ENCODE measurements around the gene AFAP1L2. TPM values are rescaled to one million over a fixed set of nuclear protein-coding genes. Genes with fewer than 3 reads are reported as not detected.

Gene AFAP1L2
- total RNA-seq, 2 donors from 2014 or later, result 10.5 to 17.9 TPM

DNA sequence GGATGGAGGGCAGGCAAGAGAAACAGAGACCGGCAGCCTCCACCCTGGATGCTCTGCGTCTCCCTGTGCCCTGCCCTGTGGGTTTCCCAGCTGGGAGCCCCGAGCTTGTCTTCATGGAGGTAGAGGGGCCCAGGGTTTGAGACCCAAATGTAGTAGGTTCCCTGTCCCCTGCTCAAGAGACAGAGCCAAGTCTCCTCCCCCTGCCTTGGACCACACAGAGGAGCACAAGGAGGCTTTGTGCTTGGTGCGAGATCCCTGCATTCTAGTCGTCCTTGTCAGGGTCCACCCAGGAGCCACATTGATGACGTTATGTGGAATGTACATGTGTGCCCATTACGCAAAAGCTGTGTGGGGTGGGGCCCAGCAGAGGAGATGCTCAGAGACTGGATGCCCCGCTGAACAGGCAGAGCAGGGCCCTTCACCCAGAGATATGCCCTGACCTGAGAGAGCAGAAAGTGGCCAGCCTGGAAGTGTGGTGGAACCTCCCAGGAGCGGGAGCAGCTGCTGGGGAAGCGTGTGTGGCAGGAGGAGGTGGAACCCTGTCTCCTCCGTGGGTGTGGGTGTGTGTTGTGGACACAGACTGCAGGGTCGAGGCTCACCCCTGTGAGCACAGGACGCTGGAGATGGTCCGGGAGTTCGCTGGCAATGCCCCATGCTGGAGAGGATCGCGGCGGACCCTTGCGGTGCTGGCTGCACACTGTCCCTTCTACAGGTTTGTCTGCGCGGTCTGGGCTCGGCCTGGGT lies 126.0 kb downstream of the AFAP1L2 start:
- Histone ChIP-seq H3K27me3 (no peaks in the 10 kb centered on the region), H3K27ac (no peak overlapping the region), H3K36me3 (replicated peaks in 1 of 2; ENCODE audit: insufficient read depth in 1 of 2, low read depth in 2 of 2) (no peaks in the 10 kb centered on the region), H3K9me3 (no peaks in the 10 kb centered on the region), H3K4me1 (no peaks in the 10 kb centered on the region), H3K4me3 (no peak overlapping the region)
- ATAC-seq, result no peak
- peak in 1 of 4 donors; percentile 4 for DNase-seq
- intact Hi-C loops (cut with DNase I), result no loop called here
- TF ChIP-seq, protein P1, sequence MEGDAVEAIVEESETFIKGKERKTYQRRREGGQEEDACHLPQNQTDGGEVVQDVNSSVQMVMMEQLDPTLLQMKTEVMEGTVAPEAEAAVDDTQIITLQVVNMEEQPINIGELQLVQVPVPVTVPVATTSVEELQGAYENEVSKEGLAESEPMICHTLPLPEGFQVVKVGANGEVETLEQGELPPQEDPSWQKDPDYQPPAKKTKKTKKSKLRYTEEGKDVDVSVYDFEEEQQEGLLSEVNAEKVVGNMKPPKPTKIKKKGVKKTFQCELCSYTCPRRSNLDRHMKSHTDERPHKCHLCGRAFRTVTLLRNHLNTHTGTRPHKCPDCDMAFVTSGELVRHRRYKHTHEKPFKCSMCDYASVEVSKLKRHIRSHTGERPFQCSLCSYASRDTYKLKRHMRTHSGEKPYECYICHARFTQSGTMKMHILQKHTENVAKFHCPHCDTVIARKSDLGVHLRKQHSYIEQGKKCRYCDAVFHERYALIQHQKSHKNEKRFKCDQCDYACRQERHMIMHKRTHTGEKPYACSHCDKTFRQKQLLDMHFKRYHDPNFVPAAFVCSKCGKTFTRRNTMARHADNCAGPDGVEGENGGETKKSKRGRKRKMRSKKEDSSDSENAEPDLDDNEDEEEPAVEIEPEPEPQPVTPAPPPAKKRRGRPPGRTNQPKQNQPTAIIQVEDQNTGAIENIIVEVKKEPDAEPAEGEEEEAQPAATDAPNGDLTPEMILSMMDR (IDR thresholded peaks at IDR 0.05), result no peak
- no peak for TF ChIP-seq POLR2A (IDR thresholded peaks at IDR 0.05)
- WGBS, 2 donors, result 83 to 88% methylated on average over 12 to 19 of the region's 22 CpGs

DNA sequence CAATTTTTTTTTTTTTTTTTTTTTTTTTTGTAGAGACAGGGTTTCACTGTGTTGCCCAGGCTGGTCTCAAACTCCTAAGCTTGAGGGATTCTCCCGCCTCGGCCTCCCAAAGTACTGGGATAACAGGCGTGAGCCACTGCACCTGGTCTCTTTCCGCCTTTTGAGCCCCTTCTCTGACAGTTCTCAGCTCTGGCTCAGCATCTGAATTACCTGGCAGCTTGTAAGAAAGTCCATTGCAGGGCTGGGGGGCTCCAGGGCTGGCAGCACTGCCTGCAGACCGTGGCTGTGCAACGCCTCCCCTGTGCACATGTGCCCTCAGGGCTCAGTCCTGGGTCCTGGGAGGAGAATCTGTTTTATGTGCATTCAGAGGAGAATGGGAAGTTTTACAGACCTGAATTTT lies 127.6 kb downstream of the AFAP1L2 start:
- intact Hi-C loops (cut with DNase I), result no loop called here
- ATAC-seq, result no peak
- Histone ChIP-seq H3K4me1 (no peaks in the 10 kb centered on the region), H3K9me3 (no peaks in the 10 kb centered on the region), H3K27me3 (no peaks in the 10 kb centered on the region), H3K27ac (no peak overlapping the region), H3K36me3 (replicated peaks in 1 of 2; ENCODE audit: insufficient read depth in 1 of 2, low read depth in 2 of 2) (no peaks in the 10 kb centered on the region), H3K4me3 (no peak overlapping the region)
- WGBS, 2 donors, result 91 to 95% methylated on average over 5 to 6 of the region's 6 CpGs
- peak in 1 of 4 donors; percentile 3 for DNase-seq
- TF ChIP-seq, protein P1 (IDR thresholded peaks at IDR 0.05), result no peak
- TF ChIP-seq POLR2A (IDR thresholded peaks at IDR 0.05), result no peak

DNA sequence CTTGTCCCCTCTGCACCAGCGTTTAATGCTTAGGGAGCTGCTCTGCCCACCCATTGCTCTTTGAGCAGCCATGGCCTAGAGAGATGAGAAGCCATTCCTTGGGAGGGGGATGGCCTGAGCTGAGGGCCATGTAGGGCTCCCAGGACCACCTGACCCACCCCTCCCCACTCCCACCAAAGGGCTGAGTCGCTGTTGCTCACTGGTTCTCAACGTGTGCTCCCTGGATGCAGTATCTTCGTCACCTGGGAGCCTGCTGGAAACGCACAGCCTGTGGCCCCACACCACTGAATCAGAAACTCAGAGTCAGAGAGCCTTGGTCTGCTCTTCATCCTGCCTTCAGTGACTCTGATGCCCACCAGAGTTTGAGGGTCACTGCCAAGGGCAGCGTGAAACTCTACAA lies 128.2 kb downstream of the AFAP1L2 start:
- Histone ChIP-seq H3K4me1 (peaks cover 3% of the 10 kb centered on the region), H3K27me3 (no peaks in the 10 kb centered on the region), H3K4me3 (no peak overlapping the region), H3K9me3 (no peaks in the 10 kb centered on the region), H3K36me3 (replicated peaks in 1 of 2; ENCODE audit: insufficient read depth in 1 of 2, low read depth in 2 of 2) (no peaks in the 10 kb centered on the region), H3K27ac (no peak overlapping the region)
- TF ChIP-seq POLR2A (IDR thresholded peaks at IDR 0.05), result no peak
- TF ChIP-seq, protein P1 (IDR thresholded peaks at IDR 0.05), result no peak
- intact Hi-C loops (cut with DNase I), result no loop called here
- DNase-seq (peak in 1 of 4 donors; percentile 0), ATAC-seq (no peak)
- 93% methylated on average over 6 of the region's 6 CpGs for WGBS, 2 donors

DNA sequence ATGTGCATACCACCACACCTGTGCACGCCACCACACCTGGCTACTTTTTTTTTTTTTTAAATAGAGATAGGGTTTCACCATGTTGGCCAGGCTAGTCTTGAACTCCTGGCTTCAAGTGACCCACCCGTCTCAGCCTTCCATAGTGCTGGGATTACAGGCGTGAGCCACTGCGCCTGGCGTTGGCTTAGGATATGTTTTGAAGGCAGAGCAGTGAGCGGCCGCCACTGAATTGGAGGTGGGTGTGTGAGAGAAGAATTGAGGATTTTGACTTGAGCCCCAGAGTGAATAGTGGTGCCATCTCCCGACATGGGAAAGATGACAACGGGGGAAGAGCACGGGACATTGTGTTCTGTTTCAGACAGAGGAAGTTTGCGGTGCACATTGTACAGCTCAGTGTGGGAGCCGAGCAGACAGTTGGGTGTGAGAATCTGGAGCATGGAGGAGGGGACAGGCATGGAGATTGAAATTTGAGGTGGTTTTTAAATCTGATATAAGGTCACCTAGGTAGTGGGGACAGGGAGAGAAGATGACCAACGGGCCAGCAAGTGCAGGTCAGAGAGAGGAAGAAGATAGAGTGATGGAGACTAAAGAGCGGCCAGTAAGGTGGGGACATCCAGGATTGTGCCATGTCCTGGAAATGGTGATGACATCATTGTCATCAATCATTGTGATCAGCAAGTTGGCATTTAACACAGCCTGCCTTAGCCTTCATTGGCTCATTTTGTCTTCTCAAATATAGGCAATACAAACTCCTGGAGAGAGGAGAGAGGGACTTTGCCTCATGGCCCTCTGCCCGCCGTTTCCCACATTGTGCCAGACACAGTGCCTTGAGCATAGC lies 129.5 kb downstream of the AFAP1L2 start:
- Histone ChIP-seq H3K36me3 (replicated peaks in 1 of 2; ENCODE audit: insufficient read depth in 1 of 2, low read depth in 2 of 2) (no peaks in the 10 kb centered on the region), H3K27me3 (no peaks in the 10 kb centered on the region), H3K4me3 (no peak overlapping the region), H3K9me3 (no peaks in the 10 kb centered on the region), H3K27ac (no peak overlapping the region), H3K4me1 (peaks cover 6% of the 10 kb centered on the region)
- peak in 1 of 4 donors; percentile 3 for DNase-seq
- ATAC-seq, result no peak
- intact Hi-C loops (cut with DNase I), result no loop called here
- WGBS, 2 donors, result 90 to 94% methylated on average over 16 of the region's 16 CpGs
- TF ChIP-seq POLR2A (IDR thresholded peaks at IDR 0.05), result no peak
- TF ChIP-seq, protein P1 (IDR thresholded peaks at IDR 0.05), result no peak

Measured in body of pancreas (tissue), 4 donors.